PFSK-1 (cell line): ENCODE data around the gene OR1F1.

ENCODE experiments used
- FOXP2 ChIP-seq: optimal IDR thresholded peaks from 2 replicates; pipeline ENCODE3; 2011; ENCODE audit warnings: borderline replicate concordance, control low read depth, inconsistent platforms; ENCODE audit not compliant: insufficient read depth; ENCODE audit errors: extremely low read length, extremely low read depth
- POLR2AphosphoS5 ChIP-seq: IDR thresholded peaks from 2 replicates; pipeline ENCODE4 v1.6.1; 2012; ENCODE audit warnings: low read depth, mild to moderate bottlenecking, control low read depth, low read length, moderate library complexity
- REST ChIP-seq, 2 experiments: IDR thresholded peaks; 2 replicates each; pipeline versions ENCODE4 v1.6.1 to v1.8.0; 2011 to 2012; ENCODE audit warnings: low read depth in 2 of 2, low read length in 2 of 2, control low read depth in 1 of 2, inconsistent platforms in 1 of 2, mild to moderate bottlenecking in 1 of 2, moderate library complexity in 1 of 2; ENCODE audit not compliant: insufficient read depth in 1 of 2
- SIN3A ChIP-seq: IDR thresholded peaks from 2 replicates; pipeline ENCODE4 v1.6.1; 2012; ENCODE audit warnings: mild to moderate bottlenecking, low read length, moderate library complexity, borderline replicate concordance; ENCODE audit not compliant: insufficient read depth
- TAF1 ChIP-seq: IDR thresholded peaks from 2 replicates; pipeline ENCODE4 v1.6.1; 2012; ENCODE audit warnings: low read length, control low read depth, borderline replicate concordance; ENCODE audit not compliant: insufficient read depth

Gene OR1F1

GRCh38 chr16:3215601-3216262, 27.7 kb downstream of the OR1F1 start:
- TF ChIP-seq FOXP2 (no peak), TAF1 (no peak), POLR2AphosphoS5 (no peak), REST (IDR thresholded peaks at IDR 0.05; ENCODE audit: insufficient read depth in 1 of 2, low read depth in 2 of 2, low read length in 2 of 2) (no peak), SIN3A (no peak)

DNA sequence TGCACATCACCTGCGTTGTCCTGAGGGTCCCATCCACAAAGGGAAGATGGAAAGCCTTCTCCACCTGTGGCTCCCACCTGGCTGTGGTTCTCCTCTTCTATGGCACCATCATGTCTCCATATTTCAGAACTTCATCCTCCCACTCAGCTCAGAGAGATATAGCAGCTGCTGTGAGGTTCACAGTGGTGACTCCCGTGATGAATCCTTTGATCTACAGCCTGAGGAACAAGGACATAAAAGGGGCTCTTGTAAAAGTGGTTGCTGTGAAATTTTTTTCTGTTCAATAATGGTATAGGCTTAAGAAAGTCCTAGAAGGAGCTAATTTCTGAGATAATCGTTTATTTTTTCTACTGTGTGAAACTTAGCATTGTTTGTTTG, 28.2 kb downstream of the OR1F1 start:
- no peak for TF ChIP-seq POLR2AphosphoS5
- no peak for TF ChIP-seq TAF1
- TF ChIP-seq FOXP2: no peak
- no peak for TF ChIP-seq SIN3A
- no peak for TF ChIP-seq REST (IDR thresholded peaks at IDR 0.05; ENCODE audit: insufficient read depth in 1 of 2, low read depth in 2 of 2, low read length in 2 of 2)

GRCh38 chr16:3220839-3221238, 32.8 kb downstream of the OR1F1 start:
- no peak for TF ChIP-seq TAF1
- no peak for TF ChIP-seq SIN3A
- TF ChIP-seq FOXP2: no peak
- no peak for TF ChIP-seq REST (IDR thresholded peaks at IDR 0.05; ENCODE audit: insufficient read depth in 1 of 2, low read depth in 2 of 2, low read length in 2 of 2)

GRCh38 chr16:3223913-3224515, 36.0 kb downstream of the OR1F1 start:
- no peak for TF ChIP-seq REST (IDR thresholded peaks at IDR 0.05; ENCODE audit: insufficient read depth in 1 of 2, low read depth in 2 of 2, low read length in 2 of 2)

DNA sequence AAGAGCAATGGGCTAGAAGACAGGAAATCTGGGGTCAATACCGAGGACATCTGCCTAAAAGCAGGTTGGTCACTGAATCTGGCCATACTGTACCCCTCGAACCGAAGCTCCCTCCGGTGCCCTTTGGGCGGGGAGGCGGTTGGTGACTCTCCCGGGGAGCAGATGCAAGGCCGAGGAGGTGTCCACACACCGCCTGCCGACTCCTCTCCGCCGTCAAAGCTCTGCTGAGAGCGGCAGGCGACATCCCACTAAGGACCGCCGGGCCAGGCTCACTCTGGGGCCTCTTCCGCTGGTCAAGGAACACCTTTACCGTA, 46.5 kb downstream of the OR1F1 start:
- TF ChIP-seq TAF1: no peak
